H1 (cell line): Measurements from ENCODE around the gene SCYGR1. TPM values are rescaled to one million over a fixed set of nuclear protein-coding genes. Genes with fewer than 3 reads are reported as not detected.

Source experiments
- SUZ12 ChIP-seq: fragments of 200-600 bp; sonication (generic); IDR thresholded peaks from 2 replicates; pipeline ENCODE4 v1.6.1; 2012; ENCODE audit warnings: mild to moderate bottlenecking, inconsistent platforms, low read length, moderate library complexity, mixed read lengths
- polyA plus RNA-seq, 7 experiments: library from polyadenylated mRNA; depleted of rRNA in 3 of 7; stranded (reverse) in 5 of 7; unstranded in 2 of 7; fragments of >200 nt in 5 of 7; fragments of 200-250 nt in 2 of 7; gene quantifications; 1 replicate in 5 of 7; 2 replicates in 1 of 7; 4 replicates in 1 of 7; pipeline versions ENCODE4 v1.2.1 to v1.2.3, GENCODE V29; 2011 to 2013; ENCODE audit warnings: missing spikeins in 2 of 7, mixed read lengths in 2 of 7
- total RNA-seq: library from RNA; stranded (reverse); fragmentation: NEBNext Ultra II Directional; extraction: Animal tissue kit (Norgen Biotek cat#: 25700); gene quantifications from 2 replicates; pipeline ENCODE4 v1.2.1, GENCODE V29; 2021
- TF ChIP-seq, protein P1 (sequence below): fragments of 300-600 bp; sonication (generic); IDR thresholded peaks from 2 replicates; pipeline ENCODE4 v1.7.1; 2012; ENCODE audit warnings: low read length, moderate library complexity, mild to moderate bottlenecking, inconsistent platforms; ENCODE audit not compliant: insufficient replicate concordance

SCYGR1 gene
- total and polyA plus RNA-seq, 2 of the 8 experiments (the other 6 are each of a cell fraction or from before 2014, with no cell fraction given) = not detected

GRCh38 chr2:227416701-227417100 lies 29.0 kb upstream of the SCYGR1 start (continued):
- TF ChIP-seq, protein P1, sequence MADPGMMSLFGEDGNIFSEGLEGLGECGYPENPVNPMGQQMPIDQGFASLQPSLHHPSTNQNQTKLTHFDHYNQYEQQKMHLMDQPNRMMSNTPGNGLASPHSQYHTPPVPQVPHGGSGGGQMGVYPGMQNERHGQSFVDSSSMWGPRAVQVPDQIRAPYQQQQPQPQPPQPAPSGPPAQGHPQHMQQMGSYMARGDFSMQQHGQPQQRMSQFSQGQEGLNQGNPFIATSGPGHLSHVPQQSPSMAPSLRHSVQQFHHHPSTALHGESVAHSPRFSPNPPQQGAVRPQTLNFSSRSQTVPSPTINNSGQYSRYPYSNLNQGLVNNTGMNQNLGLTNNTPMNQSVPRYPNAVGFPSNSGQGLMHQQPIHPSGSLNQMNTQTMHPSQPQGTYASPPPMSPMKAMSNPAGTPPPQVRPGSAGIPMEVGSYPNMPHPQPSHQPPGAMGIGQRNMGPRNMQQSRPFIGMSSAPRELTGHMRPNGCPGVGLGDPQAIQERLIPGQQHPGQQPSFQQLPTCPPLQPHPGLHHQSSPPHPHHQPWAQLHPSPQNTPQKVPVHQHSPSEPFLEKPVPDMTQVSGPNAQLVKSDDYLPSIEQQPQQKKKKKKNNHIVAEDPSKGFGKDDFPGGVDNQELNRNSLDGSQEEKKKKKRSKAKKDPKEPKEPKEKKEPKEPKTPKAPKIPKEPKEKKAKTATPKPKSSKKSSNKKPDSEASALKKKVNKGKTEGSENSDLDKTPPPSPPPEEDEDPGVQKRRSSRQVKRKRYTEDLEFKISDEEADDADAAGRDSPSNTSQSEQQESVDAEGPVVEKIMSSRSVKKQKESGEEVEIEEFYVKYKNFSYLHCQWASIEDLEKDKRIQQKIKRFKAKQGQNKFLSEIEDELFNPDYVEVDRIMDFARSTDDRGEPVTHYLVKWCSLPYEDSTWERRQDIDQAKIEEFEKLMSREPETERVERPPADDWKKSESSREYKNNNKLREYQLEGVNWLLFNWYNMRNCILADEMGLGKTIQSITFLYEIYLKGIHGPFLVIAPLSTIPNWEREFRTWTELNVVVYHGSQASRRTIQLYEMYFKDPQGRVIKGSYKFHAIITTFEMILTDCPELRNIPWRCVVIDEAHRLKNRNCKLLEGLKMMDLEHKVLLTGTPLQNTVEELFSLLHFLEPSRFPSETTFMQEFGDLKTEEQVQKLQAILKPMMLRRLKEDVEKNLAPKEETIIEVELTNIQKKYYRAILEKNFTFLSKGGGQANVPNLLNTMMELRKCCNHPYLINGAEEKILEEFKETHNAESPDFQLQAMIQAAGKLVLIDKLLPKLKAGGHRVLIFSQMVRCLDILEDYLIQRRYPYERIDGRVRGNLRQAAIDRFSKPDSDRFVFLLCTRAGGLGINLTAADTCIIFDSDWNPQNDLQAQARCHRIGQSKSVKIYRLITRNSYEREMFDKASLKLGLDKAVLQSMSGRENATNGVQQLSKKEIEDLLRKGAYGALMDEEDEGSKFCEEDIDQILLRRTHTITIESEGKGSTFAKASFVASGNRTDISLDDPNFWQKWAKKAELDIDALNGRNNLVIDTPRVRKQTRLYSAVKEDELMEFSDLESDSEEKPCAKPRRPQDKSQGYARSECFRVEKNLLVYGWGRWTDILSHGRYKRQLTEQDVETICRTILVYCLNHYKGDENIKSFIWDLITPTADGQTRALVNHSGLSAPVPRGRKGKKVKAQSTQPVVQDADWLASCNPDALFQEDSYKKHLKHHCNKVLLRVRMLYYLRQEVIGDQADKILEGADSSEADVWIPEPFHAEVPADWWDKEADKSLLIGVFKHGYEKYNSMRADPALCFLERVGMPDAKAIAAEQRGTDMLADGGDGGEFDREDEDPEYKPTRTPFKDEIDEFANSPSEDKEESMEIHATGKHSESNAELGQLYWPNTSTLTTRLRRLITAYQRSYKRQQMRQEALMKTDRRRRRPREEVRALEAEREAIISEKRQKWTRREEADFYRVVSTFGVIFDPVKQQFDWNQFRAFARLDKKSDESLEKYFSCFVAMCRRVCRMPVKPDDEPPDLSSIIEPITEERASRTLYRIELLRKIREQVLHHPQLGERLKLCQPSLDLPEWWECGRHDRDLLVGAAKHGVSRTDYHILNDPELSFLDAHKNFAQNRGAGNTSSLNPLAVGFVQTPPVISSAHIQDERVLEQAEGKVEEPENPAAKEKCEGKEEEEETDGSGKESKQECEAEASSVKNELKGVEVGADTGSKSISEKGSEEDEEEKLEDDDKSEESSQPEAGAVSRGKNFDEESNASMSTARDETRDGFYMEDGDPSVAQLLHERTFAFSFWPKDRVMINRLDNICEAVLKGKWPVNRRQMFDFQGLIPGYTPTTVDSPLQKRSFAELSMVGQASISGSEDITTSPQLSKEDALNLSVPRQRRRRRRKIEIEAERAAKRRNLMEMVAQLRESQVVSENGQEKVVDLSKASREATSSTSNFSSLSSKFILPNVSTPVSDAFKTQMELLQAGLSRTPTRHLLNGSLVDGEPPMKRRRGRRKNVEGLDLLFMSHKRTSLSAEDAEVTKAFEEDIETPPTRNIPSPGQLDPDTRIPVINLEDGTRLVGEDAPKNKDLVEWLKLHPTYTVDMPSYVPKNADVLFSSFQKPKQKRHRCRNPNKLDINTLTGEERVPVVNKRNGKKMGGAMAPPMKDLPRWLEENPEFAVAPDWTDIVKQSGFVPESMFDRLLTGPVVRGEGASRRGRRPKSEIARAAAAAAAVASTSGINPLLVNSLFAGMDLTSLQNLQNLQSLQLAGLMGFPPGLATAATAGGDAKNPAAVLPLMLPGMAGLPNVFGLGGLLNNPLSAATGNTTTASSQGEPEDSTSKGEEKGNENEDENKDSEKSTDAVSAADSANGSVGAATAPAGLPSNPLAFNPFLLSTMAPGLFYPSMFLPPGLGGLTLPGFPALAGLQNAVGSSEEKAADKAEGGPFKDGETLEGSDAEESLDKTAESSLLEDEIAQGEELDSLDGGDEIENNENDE = no peak
- no peak for TF ChIP-seq SUZ12
